ELF-1 (cell line): ENCODE results near the gene ZNF652.
"Not testable (repeated sequence)": the region's sequence is repeated elsewhere in the genome, so short reads cannot be mapped to it uniquely, and the experiment has no call there.

Experiments used
- DNase-seq: peaks from one replicate; pipeline ENCODE4 v3.0.0-alpha.2; 2016; ENCODE audit warnings: low read depth, low spot score

The ZNF652 gene

GRCh38 chr17:49316889-49317675 is 45.0 kb downstream of the ZNF652 start:
- DNase-seq = peak; percentile 20

DNA sequence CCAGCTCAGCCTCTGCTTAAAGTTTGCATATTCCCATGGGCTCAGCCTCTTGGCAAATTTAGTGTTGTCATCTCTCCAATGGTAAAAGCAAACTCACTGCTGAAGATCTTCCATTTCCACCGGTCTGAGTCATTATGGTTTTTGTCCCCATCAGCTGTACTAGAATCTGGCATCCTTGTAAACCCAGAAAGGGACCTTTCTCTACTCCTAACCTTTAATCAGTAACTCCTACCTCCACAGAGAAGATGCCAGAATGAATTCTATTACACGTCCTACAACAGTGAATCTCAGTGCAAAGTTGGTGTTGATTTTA is 45.8 kb downstream of the ZNF652 start:
- DNase-seq = no peak

GRCh38 chr17:49315551-49316257 is 46.3 kb downstream of the ZNF652 start:
- DNase-seq = peak; percentile 73

DNA sequence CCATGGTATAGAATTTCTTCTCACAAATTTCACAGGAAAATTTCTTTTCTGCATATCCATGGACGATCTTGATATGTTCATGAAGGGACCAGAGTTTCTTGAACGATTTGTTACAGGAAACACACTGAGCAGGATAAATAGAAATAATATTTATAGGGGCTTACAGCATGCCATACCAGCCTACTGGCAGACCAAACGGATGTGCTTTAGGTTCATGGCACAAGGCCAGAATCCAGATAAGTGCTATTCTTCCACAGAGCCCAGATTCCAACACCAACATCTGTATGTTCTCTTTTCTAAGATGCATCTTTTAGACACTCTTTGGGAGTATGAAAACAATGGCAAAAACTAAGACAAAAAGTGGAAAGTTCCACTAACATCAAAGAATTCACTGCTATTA is 49.3 kb downstream of the ZNF652 start:
- no peak for DNase-seq

- DNase-seq = no peak
Measured at GRCh38 chr17:49299996-49300395, 62.1 kb downstream of the ZNF652 start.

GRCh38 chr17:49298371-49298976 is 63.6 kb downstream of the ZNF652 start:
- DNase-seq = no peak

- no peak for DNase-seq
Measured at GRCh38 chr17:49297141-49297540, 64.9 kb downstream of the ZNF652 start.

GRCh38 chr17:49294122-49294521 is 67.9 kb downstream of the ZNF652 start:
- no peak for DNase-seq

DNA sequence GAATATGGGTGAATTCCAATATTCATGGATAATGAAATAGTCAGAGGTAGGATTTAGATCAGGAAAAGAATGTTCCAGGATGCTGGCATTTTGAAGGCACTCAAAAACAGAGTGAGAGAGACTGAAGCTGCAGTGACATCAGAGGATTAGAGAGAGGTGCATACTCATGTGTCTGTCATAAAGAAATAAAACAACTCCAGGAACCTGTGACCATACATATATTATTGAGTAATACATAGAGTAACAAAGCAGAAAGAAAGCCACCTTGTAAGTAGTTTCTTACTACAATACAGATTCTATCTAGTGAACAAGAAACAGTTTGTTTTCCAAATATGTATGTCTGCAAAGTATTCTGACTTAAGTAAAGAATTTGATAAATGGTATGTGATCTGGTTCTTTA is 69.1 kb downstream of the ZNF652 start:
- no peak for DNase-seq

DNA sequence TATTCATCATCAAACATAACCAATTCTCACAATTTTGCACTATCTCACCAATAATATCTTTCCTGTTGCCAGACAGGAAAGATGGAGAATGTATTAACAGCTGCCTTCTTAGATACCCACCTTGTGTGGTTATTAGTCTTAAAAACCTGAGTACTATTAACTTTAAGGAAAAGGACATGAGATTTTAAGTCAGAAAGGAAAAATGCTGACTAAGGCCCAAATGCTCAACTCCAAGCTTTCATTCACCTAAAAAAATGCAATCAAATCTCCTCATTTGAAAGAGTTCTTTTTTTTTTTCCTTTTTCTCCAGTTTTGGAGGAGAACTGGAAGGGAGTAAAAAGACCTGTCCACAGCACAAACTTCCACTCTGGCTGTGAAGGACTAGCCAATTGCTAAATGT is 70.1 kb downstream of the ZNF652 start:
- DNase-seq = no peak

- DNase-seq = no peak
Measured at GRCh38 chr17:49290690-49291359, 71.2 kb downstream of the ZNF652 start.

DNA sequence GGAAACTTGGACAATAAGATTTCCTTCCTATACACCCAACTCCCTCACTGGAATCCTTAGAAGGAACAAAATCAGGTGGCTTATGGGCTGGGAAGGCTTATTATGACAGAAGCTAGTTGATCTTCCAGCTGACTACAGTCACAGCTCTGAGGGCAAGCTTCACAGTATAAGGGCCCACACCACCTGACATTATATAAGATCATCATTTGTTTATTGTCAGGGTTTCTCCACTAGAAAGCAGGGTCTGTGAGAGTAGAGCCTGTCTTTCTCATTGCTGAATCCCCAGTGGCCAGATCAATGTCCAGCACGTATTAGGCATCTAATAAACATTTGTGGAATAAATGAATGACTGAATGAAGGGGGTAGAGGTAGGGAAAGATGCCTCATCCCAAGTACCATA is 73.7 kb downstream of the ZNF652 start:
- no peak for DNase-seq

GRCh38 chr17:49287481-49287880 is 74.6 kb downstream of the ZNF652 start:
- DNase-seq = no peak

GRCh38 chr17:49286261-49286973 is 75.6 kb downstream of the ZNF652 start:
- DNase-seq = not testable (repeated sequence)

GRCh38 chr17:49285716-49286115 is 76.3 kb downstream of the ZNF652 start:
- DNase-seq = peak; percentile 19

DNA sequence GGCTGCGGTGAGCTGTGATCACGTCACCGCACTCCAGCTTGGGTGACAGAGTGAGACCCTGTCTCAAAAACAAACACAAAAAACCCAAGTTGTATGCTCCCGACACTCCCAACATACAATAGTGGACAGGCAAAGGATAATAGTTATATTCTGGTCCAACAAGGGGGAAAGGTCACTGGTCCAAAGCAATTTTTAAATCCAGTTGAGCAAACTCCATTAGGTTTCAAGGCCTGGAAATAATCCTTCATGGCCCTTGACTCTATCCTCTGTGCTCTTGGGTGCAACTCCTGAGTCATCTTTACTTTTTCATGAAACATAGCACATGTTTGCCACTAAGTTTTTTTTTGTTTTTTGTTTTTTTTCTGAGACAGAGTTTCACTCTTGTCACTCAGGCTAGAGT is 81.1 kb downstream of the ZNF652 start:
- DNase-seq = no peak

DNA sequence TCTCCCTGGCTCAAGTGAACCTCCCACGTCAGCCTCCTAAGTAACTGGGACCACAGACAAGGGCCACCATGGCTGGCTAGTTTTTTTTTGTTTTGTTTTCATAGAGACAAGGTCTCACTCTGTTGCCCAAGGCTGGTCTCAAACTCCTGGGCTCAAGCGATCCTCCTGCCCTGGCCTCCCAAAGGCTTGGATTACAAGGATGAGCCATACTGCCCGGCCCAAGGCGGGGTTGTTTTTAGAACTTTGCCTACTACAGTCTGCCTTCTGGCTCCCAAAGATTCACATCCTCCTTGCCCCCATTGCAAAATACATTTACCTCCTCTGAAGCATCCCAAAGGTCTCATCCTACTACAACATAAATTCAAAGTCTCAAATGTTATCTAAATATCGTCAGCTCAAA is 82.0 kb downstream of the ZNF652 start:
- no peak for DNase-seq

- not testable (repeated sequence) for DNase-seq
Measured at GRCh38 chr17:49279263-49280015, 82.6 kb downstream of the ZNF652 start.

- DNase-seq = no peak
Measured at GRCh38 chr17:49278076-49278475, 84.0 kb downstream of the ZNF652 start.

GRCh38 chr17:49277638-49278037 is 84.4 kb downstream of the ZNF652 start:
- DNase-seq = no peak

GRCh38 chr17:49275981-49276380 is 86.1 kb downstream of the ZNF652 start:
- not testable (repeated sequence) for DNase-seq
